ENCODE measurements around the gene BCAR3. TPM values are rescaled to one million over a fixed set of nuclear protein-coding genes. Genes with fewer than 3 reads are reported as not detected.
A peak's percentile ranks its signal among the peaks of the same experiment; 100 is the strongest.

The BCAR3 gene
- polyA plus RNA-seq, 2 of the 4 experiments (the other 2 are of a cell fraction), result 31.6 to 33.4 TPM

DNA sequence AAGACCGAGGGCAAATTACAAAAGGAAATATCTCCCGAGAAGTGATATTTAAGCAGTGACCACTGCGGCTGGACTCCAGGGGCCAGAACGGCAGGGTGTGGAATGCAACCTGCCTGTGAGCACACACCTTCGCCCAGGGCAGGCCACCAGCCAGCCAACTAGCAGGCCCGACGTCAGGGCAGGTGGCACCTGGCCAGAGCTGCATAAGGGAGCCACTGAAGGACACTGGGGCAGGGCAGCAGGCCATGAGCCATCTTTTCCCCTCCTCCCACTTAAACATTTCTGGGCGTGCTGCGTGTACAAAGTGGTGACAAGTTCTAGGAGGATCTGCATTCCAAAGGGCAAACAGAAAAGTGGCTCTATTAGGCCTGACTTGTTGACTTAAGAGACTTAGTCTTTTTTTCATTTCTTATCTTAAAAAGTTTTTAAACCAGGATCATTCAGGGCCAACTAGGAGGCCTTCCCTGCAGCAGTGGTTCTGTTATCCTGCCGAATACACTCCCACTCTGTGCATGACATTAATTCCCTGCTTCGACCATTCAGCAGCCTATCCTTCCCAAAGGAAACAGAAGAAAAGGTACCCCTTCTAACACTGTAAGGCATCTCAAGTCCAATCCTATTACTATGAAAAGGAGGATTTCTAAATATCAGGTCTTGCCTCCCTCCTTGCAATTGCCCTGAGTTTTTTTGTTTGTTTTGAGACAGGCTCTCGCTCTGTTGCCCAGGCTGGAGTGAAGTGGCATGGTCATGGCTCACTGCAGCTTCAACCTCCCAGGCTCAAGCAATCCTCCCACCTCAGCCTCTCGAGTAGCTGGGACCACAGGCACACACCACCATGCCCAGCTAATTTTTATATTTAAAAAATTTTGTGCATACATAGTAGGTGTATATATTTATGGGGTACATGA is 96.3 kb downstream of the BCAR3 start:
- no peak for FAIRE-seq
- Histone ChIP-seq H3K27ac (peak overlapping the region; percentile 73 to 83), H3K4me3 (no peak overlapping the region; the same call in 2 of the 3 replicates), H3K4me2 (peak overlapping the region; percentile 69), H3K9me3 (no peaks in the 10 kb centered on the region), H3K4me1 (peaks cover 82% of the 10 kb centered on the region)
- ChIA-PET POLR2A (no interaction called here), CTCF (interaction anchor here (1.0 to 1.2 kb wide), 2 partner anchors 13 to 22 kb away, joined by 3 read pairs; no protein-coding TSS in a partner anchor)
- TF ChIP-seq JUN (IDR thresholded peaks at IDR 0.05), result peak in 1 of 2 experiments; percentile 50; a peak in 1 of 5 replicates
- TF ChIP-seq HOXB13 (CRISPR knock-in tag; IDR thresholded peaks at IDR 0.05; ENCODE audit: low read depth), result no peak
- TF ChIP-seq, protein P1, sequence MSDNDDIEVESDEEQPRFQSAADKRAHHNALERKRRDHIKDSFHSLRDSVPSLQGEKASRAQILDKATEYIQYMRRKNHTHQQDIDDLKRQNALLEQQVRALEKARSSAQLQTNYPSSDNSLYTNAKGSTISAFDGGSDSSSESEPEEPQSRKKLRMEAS (IDR thresholded peaks at IDR 0.05), result peak; percentile 57
- peak; percentile 52; the same call in 1 of the 2 replicates for TF ChIP-seq GATA3 (IDR thresholded peaks at IDR 0.05; ENCODE audit: borderline replicate concordance)
- peak in 1 of 2 experiments; percentile 25; a peak in 1 of 5 replicates for TF ChIP-seq EP300 (IDR thresholded peaks at IDR 0.05)
- TF ChIP-seq, protein P2, sequence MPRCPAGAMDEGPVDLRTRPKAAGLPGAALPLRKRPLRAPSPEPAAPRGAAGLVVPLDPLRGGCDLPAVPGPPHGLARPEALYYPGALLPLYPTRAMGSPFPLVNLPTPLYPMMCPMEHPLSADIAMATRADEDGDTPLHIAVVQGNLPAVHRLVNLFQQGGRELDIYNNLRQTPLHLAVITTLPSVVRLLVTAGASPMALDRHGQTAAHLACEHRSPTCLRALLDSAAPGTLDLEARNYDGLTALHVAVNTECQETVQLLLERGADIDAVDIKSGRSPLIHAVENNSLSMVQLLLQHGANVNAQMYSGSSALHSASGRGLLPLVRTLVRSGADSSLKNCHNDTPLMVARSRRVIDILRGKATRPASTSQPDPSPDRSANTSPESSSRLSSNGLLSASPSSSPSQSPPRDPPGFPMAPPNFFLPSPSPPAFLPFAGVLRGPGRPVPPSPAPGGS (IDR thresholded peaks at IDR 0.05), result peak; percentile 17; the same call in 1 of the 3 replicates
- TF ChIP-seq JUNB (IDR thresholded peaks at IDR 0.05), result no peak
- TF ChIP-seq CEBPB (IDR thresholded peaks at IDR 0.05), result 0 out of 4 replicates have a peak, but pooled peaks of 1 of the 2 experiments have one; percentile 2
- TF ChIP-seq CBX2 (IDR thresholded peaks at IDR 0.05; ENCODE audit: borderline replicate concordance, low read depth), result no peak
- TF ChIP-seq EHF (CRISPR knock-in tag; IDR thresholded peaks at IDR 0.05), result no peak
- ATAC-seq, result peak; percentile 73 to 82
- DNase-seq (ENCODE audit: low read depth in 1 of 2, low spot score in 1 of 2), result peak in 1 of 2 experiments; percentile 84
- WGBS (ENCODE audit: missing lambda C conversion rate), result 9% methylated on average over 13 of the region's 13 CpGs

DNA sequence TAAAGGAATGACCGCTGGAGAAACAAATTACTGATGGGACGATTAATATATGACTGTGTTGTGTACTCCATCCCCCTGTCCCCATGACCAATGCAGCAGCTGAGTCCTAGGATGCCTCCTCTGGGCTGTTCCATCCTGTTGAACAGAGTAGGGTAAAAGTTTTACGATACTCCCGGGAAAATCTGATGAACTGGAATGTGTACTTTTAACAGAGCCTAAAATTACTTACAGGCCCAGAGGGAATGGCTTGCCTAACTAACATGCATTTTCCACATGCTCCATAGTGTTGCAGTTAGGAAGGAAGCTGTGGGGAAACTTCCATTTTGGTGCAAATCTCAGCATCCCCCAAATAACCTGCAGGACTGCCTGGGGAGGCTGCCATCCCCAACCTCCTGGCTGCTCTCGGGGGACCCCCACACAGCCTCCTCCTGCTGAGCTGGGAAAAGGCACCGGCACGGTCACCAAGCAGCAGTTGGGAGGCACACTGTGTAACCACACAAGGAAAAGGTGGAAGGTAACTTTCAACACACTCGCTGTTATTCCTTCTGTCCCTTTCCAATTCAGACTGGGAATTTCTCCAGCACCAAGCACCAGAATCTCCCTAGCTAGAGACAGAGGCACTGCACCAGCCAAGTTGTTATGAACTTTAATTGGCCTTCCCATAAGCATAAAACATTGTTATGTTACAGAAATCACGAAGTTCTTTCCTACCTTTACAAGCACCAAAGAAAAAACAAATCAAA is 97.2 kb downstream of the BCAR3 start:
- TF ChIP-seq, protein P2 (IDR thresholded peaks at IDR 0.05), result no peak
- ATAC-seq (peak; percentile 36 to 52; a peak in 3 of 6 replicates), DNase-seq (ENCODE audit: low read depth in 1 of 2, low spot score in 1 of 2) (no peak), FAIRE-seq (no peak)
- H3K9me3 ChIP-seq, result no peaks in the 10 kb centered on the region
- ChIA-PET CTCF (interaction anchor here (0.7 to 3.3 kb wide), 5 partner anchors 9 to 258 kb away, joined by 3 to 10 read pairs (median 3); no protein-coding TSS in a partner anchor), POLR2A (no interaction called here)
- WGBS (ENCODE audit: missing lambda C conversion rate), result 49% methylated on average over 8 of the region's 9 CpGs
- peak overlapping the region; percentile 73 to 83 for H3K27ac ChIP-seq
- H3K4me2 ChIP-seq, result peak overlapping the region; percentile 69
- H3K4me1 ChIP-seq, result peaks cover 84% of the 10 kb centered on the region
- H3K4me3 ChIP-seq, result no peak overlapping the region; the same call in 2 of the 3 replicates

DNA sequence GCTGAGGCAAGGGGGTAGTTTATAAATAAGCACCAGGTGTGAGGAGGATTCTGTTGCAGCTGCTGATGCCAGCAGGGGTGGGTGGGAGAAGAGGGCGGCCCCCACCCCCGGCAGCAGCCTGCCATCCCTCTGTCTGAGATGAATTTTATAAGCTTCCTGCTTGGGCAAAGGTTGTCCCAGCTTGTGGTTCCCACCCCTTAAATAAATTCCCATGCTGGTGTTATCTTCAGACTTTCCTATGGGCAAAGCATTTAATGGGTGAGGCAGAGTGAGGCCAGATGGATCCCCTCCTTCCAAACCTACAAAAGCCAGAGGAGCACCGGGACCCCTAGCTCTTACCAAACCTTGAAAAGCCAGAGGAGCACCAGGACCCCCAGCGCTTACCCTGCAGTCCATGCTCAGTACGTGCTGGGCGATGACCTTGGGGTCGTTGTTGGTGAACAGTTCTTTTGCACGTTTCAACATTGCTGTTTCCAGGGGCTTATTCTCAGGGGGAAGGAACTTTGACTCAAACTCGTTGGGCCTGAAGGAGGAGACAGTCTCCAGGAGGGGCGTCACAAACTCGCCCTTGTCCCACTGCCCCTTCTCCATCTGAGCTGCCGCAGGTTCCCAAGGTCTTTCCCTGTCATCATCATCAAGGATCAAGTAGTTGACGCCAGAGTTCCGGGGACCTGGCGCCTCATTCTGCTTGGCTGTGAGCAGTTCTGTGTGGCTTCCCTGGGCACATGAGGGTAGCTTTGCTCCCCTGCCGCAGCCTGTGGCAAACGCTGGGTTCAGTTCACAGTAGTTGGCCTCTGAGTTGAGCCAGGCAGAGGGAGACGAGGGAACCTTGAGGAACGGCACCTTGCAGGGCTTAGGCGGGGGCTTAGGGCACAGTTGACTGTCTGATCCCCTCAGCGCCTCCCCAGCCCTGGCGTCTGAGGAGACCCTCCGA is 99.5 kb downstream of the BCAR3 start:
- no peak for DNase-seq (ENCODE audit: low read depth in 1 of 2, low spot score in 1 of 2)

More for the DNA sequence above, 99.5 kb downstream of the BCAR3 start:
- FAIRE-seq (no peak), ATAC-seq (no peak)
- Histone ChIP-seq H3K4me1 (peaks cover 84% of the 10 kb centered on the region), H3K9me3 (no peaks in the 10 kb centered on the region), H3K27ac (peak overlapping the region; percentile 73 to 83; a peak in 4 of 6 replicates), H3K4me2 (no peak overlapping the region), H3K4me3 (no peak overlapping the region)
- WGBS (ENCODE audit: missing lambda C conversion rate), result 89% methylated on average over 16 of the region's 23 CpGs
- CTCF ChIA-PET, result interaction anchor here (1.6 to 3.3 kb wide), 3 partner anchors 10 to 262 kb away, joined by 6 to 10 read pairs (median 6); no protein-coding TSS in a partner anchor
- no peak for TF ChIP-seq ZSCAN20 (CRISPR knock-in tag; IDR thresholded peaks at IDR 0.05)
- TF ChIP-seq KDM5A (IDR thresholded peaks at IDR 0.05), result no peak
- TF ChIP-seq MAFK (IDR thresholded peaks at IDR 0.05; ENCODE audit: partially characterized antibody), result no peak
- no peak for TF ChIP-seq SREBF2 (IDR thresholded peaks at IDR 0.05)
- TF ChIP-seq NFE2L2 (conservative IDR thresholded peaks at IDR 0.05; ENCODE audit: low read length), result no peak
- no peak for TF ChIP-seq RAD21 (conservative IDR thresholded peaks at IDR 0.05 in 1 of 2, IDR thresholded peaks at IDR 0.05 in 1 of 2)
- POLR2A ChIA-PET, result no interaction called here

Measured in A549 (cell line).